ENCODE results near the gene KCNQ4. TPM values are rescaled to one million over a fixed set of nuclear protein-coding genes. Genes with fewer than 3 reads are reported as not detected.

The KCNQ4 gene
- total RNA-seq, 6 experiments from 2014 or later, result 0.05 TPM; not detected in 5

GRCh38 chr1:40797668-40798010 lies 14.1 kb downstream of the KCNQ4 start:
- Mint-ChIP-seq H3K9me3 (no peaks in the 10 kb centered on the region), H3K36me3 (ENCODE audit: low read depth) (no peaks in the 10 kb centered on the region), H3K4me3 (no peak overlapping the region), H3K4me1 (ENCODE audit: low read depth) (peaks cover 14% of the 10 kb centered on the region), H3K27ac (no peak overlapping the region), H3K27me3 (ENCODE audit: insufficient read depth) (peaks cover 32% of the 10 kb centered on the region)
- no peak for TF ChIP-seq CTCF (IDR thresholded peaks at IDR 0.05)
- DNase-seq, result no peak

DNA sequence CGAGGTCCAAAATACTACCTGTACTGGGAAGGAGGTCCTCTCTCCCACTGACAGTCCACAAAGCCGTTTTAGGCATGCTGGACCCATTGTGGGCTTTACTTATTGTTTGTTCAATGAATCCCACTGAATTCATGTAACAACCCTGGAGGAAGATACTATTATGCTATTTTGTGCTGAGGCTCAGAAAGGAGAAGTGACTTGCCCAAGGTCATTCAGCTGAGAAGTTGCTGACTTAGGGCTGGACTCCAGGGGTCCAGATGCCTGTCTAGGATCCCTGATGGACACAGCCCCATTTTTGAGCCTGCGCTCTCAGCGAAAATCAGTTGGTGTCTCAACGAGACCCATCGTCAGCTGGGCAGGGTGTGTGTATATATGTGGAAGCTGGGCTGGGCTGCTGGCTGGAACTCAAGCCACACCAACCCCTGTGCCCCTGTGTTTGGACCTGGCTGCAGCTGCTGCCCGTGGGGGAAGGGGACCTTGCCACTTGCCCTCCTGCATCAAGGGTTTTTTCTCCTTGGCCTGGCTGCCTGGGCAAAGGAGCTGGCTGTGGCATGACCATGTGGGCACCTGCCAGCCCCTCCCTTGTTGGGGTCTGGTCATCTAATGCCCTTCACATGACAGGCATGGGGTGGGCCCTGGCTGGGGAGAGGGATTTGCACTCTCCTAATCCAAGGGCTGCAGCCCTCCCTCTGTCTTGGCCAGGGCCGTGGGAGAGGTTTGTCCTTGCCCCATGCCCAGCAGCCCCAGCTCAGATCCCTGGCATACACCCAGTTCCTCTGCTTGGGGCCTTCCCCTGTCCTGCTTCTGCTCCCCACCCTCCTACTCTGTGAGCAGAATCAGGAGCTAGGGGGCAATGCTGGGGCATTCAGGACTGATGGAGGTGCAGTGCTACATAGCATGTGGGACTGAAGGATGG lies 15.0 kb downstream of the KCNQ4 start:
- H3K36me3 Mint-ChIP-seq (ENCODE audit: low read depth), result no peaks in the 10 kb centered on the region
- H3K27ac Mint-ChIP-seq, result no peak overlapping the region
- no peak for TF ChIP-seq CTCF (IDR thresholded peaks at IDR 0.05)
- H3K27me3 Mint-ChIP-seq (ENCODE audit: insufficient read depth), result peaks cover 22% of the 10 kb centered on the region
- peaks cover 14% of the 10 kb centered on the region for H3K4me1 Mint-ChIP-seq (ENCODE audit: low read depth)
- H3K4me3 Mint-ChIP-seq, result no peak overlapping the region
- no peaks in the 10 kb centered on the region for H3K9me3 Mint-ChIP-seq
- no peak for DNase-seq

- TF ChIP-seq CTCF (IDR thresholded peaks at IDR 0.05), result no peak
- H3K27me3 Mint-ChIP-seq (ENCODE audit: insufficient read depth), result peaks cover 15% of the 10 kb centered on the region
- no peak overlapping the region for H3K4me3 Mint-ChIP-seq
- H3K9me3 Mint-ChIP-seq, result no peaks in the 10 kb centered on the region
- peaks cover 14% of the 10 kb centered on the region for H3K4me1 Mint-ChIP-seq (ENCODE audit: low read depth)
- DNase-seq, result no peak
- H3K36me3 Mint-ChIP-seq (ENCODE audit: low read depth), result no peaks in the 10 kb centered on the region
- no peak overlapping the region for H3K27ac Mint-ChIP-seq
These were observed 15.8 kb downstream of the KCNQ4 start for GRCh38 chr1:40799351-40799867.

DNA sequence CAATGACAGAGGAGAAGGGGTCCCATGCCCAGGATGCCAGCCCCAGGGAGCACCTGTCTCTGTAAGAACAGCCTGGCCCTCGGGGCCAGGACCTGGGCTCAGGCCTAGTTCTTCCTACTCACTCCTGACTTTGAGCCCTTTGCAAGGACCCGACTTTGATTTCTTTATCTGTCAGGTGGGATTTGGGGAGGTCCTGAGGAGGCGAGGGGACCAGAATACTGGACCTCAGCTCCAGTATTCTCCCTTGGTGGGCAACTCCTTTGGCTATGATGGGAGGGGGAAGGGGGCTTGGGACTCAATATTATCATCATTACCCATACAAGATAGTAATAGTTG lies 18.1 kb downstream of the KCNQ4 start:
- peak overlapping the region; percentile 23; the same call in 1 of the 2 replicates for H3K4me3 Mint-ChIP-seq

DNA sequence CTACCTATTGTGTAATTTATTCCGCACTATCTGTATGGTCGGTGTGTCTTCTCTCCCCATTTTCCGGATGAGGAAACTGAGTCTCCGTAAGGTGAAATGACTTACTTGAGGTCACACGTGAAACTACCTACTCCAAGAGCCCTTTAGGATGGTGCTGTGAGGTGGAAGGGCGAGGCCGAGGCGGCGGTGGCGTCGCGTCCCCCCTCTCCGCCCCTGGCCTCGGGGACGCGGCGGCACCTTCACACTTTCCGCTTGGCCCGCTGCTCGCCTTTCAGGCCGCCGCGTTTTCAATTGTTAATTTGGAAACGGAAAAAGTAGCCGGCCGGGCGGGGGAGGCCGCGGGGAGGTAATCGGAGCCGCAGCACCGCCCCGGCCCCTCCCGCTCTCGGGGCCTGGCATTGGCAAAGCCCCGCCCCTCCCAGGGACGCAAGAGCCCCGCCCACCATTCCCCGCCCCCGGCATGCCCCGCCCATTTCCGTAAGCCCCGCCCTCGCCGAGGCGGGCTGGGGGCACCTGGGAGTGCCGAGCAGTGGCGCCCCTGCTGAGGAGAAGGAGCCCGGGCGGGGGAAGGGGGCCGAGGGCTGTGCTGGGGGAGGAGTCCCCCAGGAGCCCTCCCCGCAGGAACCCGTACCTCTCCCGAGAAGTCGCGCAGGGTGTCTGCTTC lies 18.6 kb downstream of the KCNQ4 start:
- Mint-ChIP-seq H3K9me3 (no peaks in the 10 kb centered on the region), H3K4me1 (ENCODE audit: low read depth) (peaks cover 3% of the 10 kb centered on the region), H3K27ac (no peak overlapping the region), H3K36me3 (ENCODE audit: low read depth) (no peaks in the 10 kb centered on the region), H3K4me3 (peak overlapping the region; percentile 23; the same call in 1 of the 2 replicates), H3K27me3 (ENCODE audit: insufficient read depth) (peaks cover 13% of the 10 kb centered on the region)
- no peak for TF ChIP-seq CTCF (IDR thresholded peaks at IDR 0.05)
- DNase-seq, result no peak

More for the DNA sequence above, 18.1 kb downstream of the KCNQ4 start:
- Mint-ChIP-seq H3K4me1 (ENCODE audit: low read depth) (peaks cover 8% of the 10 kb centered on the region), H3K9me3 (no peaks in the 10 kb centered on the region), H3K27me3 (ENCODE audit: insufficient read depth) (peaks cover 13% of the 10 kb centered on the region), H3K27ac (no peak overlapping the region), H3K36me3 (ENCODE audit: low read depth) (no peaks in the 10 kb centered on the region)
- no peak for DNase-seq
- no peak for TF ChIP-seq CTCF (IDR thresholded peaks at IDR 0.05)
